GM23338 (cell line): ENCODE measurements around the gene LAX1. TPM values are rescaled to one million over a fixed set of nuclear protein-coding genes. Genes with fewer than 3 reads are reported as not detected.
A peak's percentile ranks its signal among the peaks of the same experiment; 100 is the strongest.
"Not testable (repeated sequence)": the region's sequence is repeated elsewhere in the genome, so short reads cannot be mapped to it uniquely, and the experiment has no call there.

Experiments
- ATAC-seq: fragments of 200-7000 bp; cut with Tn5 transposase; 3 replicates; pipeline ENCODE4 v1.9.1; 2020
- DNase-seq: peaks from one replicate; pipeline ENCODE4 v3.0.0-alpha.2; 2015; ENCODE audit warnings: low spot score
- H2AFZ ChIP-seq: fragments of 200-600 bp; sonication (generic); 2 replicates; pipeline ENCODE4 v1.8.0; 2016; ENCODE audit warnings: antibody characterized with exemption, mild to moderate bottlenecking, moderate library complexity
- H3F3A ChIP-seq: fragments of 200-600 bp; sonication (generic); replicated peaks from 2 replicates; pipeline ENCODE4 v1.8.0; 2017; ENCODE audit warnings: antibody characterized with exemption, mixed run types, low read depth
- H3K27ac ChIP-seq: fragments of 200-600 bp; sonication (generic); 2 replicates; pipeline ENCODE4 v1.6.1; 2016; ENCODE audit warnings: low read depth
- H3K27me3 ChIP-seq: fragments of 200-600 bp; sonication (generic); 2 replicates; pipeline ENCODE4 v1.8.0; 2016; ENCODE audit warnings: mild to moderate bottlenecking, mixed run types, moderate library complexity; ENCODE audit not compliant: insufficient read depth
- H3K36me3 ChIP-seq: fragments of 200-600 bp; sonication (generic); 2 replicates; pipeline ENCODE4 v1.8.0; 2016; ENCODE audit warnings: mild to moderate bottlenecking; ENCODE audit not compliant: insufficient read depth
- H3K4me1 ChIP-seq: fragments of 200-600 bp; sonication (generic); 2 replicates; pipeline ENCODE4 v1.8.0; 2016; ENCODE audit warnings: mild to moderate bottlenecking, moderate library complexity; ENCODE audit not compliant: insufficient read depth
- H3K4me2 ChIP-seq: fragments of 200-600 bp; sonication (generic); 2 replicates; pipeline ENCODE4 v1.7.1; 2017; ENCODE audit warnings: mixed run types
- H3K4me3 ChIP-seq: fragments of 200-600 bp; sonication (generic); 2 replicates; pipeline ENCODE4 v1.6.1; 2016; ENCODE audit warnings: mixed run types
- H3K79me2 ChIP-seq: fragments of 200-600 bp; sonication (generic); replicated peaks from 2 replicates; pipeline ENCODE4 v1.8.0; 2017; ENCODE audit warnings: mild to moderate bottlenecking; ENCODE audit not compliant: insufficient read depth
- H3K9me2 ChIP-seq: fragments of 200-600 bp; sonication (generic); 2 replicates; pipeline ENCODE4 v1.8.0; 2017; ENCODE audit not compliant: insufficient read depth
- H4K20me1 ChIP-seq: fragments of 200-600 bp; sonication (generic); replicated peaks from 2 replicates; pipeline ENCODE4 v1.8.0; 2017; ENCODE audit warnings: mild to moderate bottlenecking; ENCODE audit not compliant: insufficient read depth
- H3K27ac Mint-ChIP-seq: 2 replicates; pipeline ENCODE4 v1.8.0; 2020; ENCODE audit warnings: inconsistent platforms, mild to moderate bottlenecking, moderate library complexity, mixed read lengths
- H3K27me3 Mint-ChIP-seq: 3 replicates; pipeline ENCODE4 v1.8.0; 2022; ENCODE audit warnings: low read depth, mild to moderate bottlenecking, moderate library complexity, mixed read lengths, inconsistent platforms; ENCODE audit not compliant: insufficient read depth, poor library complexity
- H3K36me3 Mint-ChIP-seq: 3 replicates; pipeline ENCODE4 v1.8.0; 2021; ENCODE audit warnings: low read depth, mild to moderate bottlenecking, inconsistent platforms, moderate library complexity, mixed read lengths
- H3K4me1 Mint-ChIP-seq: 3 replicates; pipeline ENCODE4 v1.8.0; 2020; ENCODE audit warnings: mild to moderate bottlenecking, inconsistent platforms, mixed read lengths
- H3K4me3 Mint-ChIP-seq: 3 replicates; pipeline ENCODE4 v1.8.0; 2021; ENCODE audit warnings: moderate library complexity, mild to moderate bottlenecking, inconsistent platforms, mixed read lengths
- H3K9me3 Mint-ChIP-seq: 3 replicates; pipeline ENCODE4 v1.8.0; 2020; ENCODE audit warnings: moderate library complexity, mild to moderate bottlenecking, inconsistent platforms, mixed read lengths
- CREB1 ChIP-seq: fragments of 250-450 bp; sonication (Bioruptor Pico); IDR thresholded peaks from 2 replicates; pipeline ENCODE4 v1.5.0; 2020; ENCODE audit warnings: low read depth, mild to moderate bottlenecking, moderate library complexity
- CTCF ChIP-seq, 2 experiments: fragments of 200-600 bp in 1 of 2; sonication (generic) in 1 of 2; conservative IDR thresholded peaks; 2 replicates each; pipeline versions ENCODE4 v1.5.1 to v1.6.1; 2016 to 2017; ENCODE audit warnings: antibody characterized with exemption in 2 of 2, low read depth in 2 of 2, mild to moderate bottlenecking in 2 of 2, moderate library complexity in 1 of 2
- EZH2 ChIP-seq: fragments of 200-600 bp; sonication (generic); IDR thresholded peaks from one replicate; pipeline ENCODE4 v1.8.0; 2017; ENCODE audit warnings: antibody characterized with exemption, mild to moderate bottlenecking, low read depth; ENCODE audit not compliant: unreplicated experiment
- JUNB ChIP-seq: IDR thresholded peaks from one replicate; pipeline ENCODE4 v1.6.1; 2016; ENCODE audit warnings: antibody characterized with exemption; ENCODE audit not compliant: unreplicated experiment
- NANOG ChIP-seq: IDR thresholded peaks from 2 replicates; pipeline ENCODE4 v1.6.1; 2016; ENCODE audit warnings: antibody characterized with exemption, borderline replicate concordance
- REST ChIP-seq: IDR thresholded peaks from one replicate; pipeline ENCODE4 v1.6.1; 2018; ENCODE audit warnings: antibody characterized with exemption; ENCODE audit not compliant: unreplicated experiment
- STAT1 ChIP-seq: IDR thresholded peaks from one replicate; pipeline ENCODE4 v1.6.1; 2016; ENCODE audit warnings: antibody characterized with exemption; ENCODE audit not compliant: unreplicated experiment
- ZNF114 ChIP-seq: fragments of 250-450 bp; sonication (Bioruptor Pico); IDR thresholded peaks from 2 replicates; pipeline ENCODE4 v1.5.0; 2020; ENCODE audit warnings: mild to moderate bottlenecking, moderate library complexity
- ZNF331 ChIP-seq: fragments of 250-450 bp; sonication (Bioruptor Pico); IDR thresholded peaks from 2 replicates; pipeline ENCODE4 v1.5.0; 2020; ENCODE audit warnings: low read depth, mild to moderate bottlenecking, moderate library complexity
- ZNF462 ChIP-seq: fragments of 250-450 bp; sonication (Bioruptor Pico); IDR thresholded peaks from 2 replicates; pipeline ENCODE4 v1.5.0; 2020; ENCODE audit warnings: mild to moderate bottlenecking, moderate library complexity
- polyA plus RNA-seq: library from polyadenylated mRNA; unstranded; fragments of >200 nt; fragmentation: Nextera tagmentation; extraction: Ambion mirVana; gene quantifications from 2 replicates; pipeline ENCODE4 v1.2.1, GENCODE V29; 2016
- total RNA-seq: library from RNA; depleted of rRNA; stranded (reverse); fragments of >200 nt; shearing (Covaris generic); gene quantifications from 2 replicates; pipeline ENCODE4 v1.2.3, GENCODE V29; 2014

Gene LAX1
- total and polyA plus RNA-seq, 2 experiments from 2014 or later: not detected

GRCh38 chr1:203793561-203793960 is 28.6 kb downstream of the LAX1 start:
- not testable (repeated sequence) for H3K27ac ChIP-seq, H3K27ac Mint-ChIP-seq, H3K4me3 ChIP-seq, H3K9me2 ChIP-seq, H3K27me3 ChIP-seq, DNase-seq, H4K20me1 ChIP-seq, H3K4me2 ChIP-seq, H3K4me3 Mint-ChIP-seq, ATAC-seq, H2AFZ ChIP-seq
- Histone ChIP-seq H3F3A (peaks cover 12% of the 10 kb centered on the region), H3K4me1 (peaks cover 27% of the 10 kb centered on the region), H3K36me3 (peaks cover 16% of the 10 kb centered on the region; the same call in 1 of the 2 replicates), H3K79me2 (peaks cover 25% of the 10 kb centered on the region)
- Mint-ChIP-seq H3K9me3 (peaks cover 24% of the 10 kb centered on the region), H3K4me1 (peaks cover 46% of the 10 kb centered on the region), H3K27me3 (peaks cover 16% of the 10 kb centered on the region), H3K36me3 (peaks cover 25% of the 10 kb centered on the region)

- Mint-ChIP-seq H3K4me3 (peak overlapping the region; percentile 94), H3K27me3 (peaks cover 13% of the 10 kb centered on the region), H3K4me1 (peaks cover 47% of the 10 kb centered on the region), H3K36me3 (peaks cover 39% of the 10 kb centered on the region), H3K27ac (peak overlapping the region; percentile 99), H3K9me3 (peaks cover 30% of the 10 kb centered on the region)
- Histone ChIP-seq H3K4me1 (peaks cover 17% of the 10 kb centered on the region), H3K9me2 (peaks cover 13% of the 10 kb centered on the region), H4K20me1 (peaks cover 11% of the 10 kb centered on the region; the same call in 1 of the 2 replicates), H3K79me2 (peaks cover 39% of the 10 kb centered on the region), H2AFZ (peak overlapping the region; percentile 0; the same call in 1 of the 2 replicates), H3F3A (peaks cover 12% of the 10 kb centered on the region), H3K4me3 (peak overlapping the region; percentile 73), H3K4me2 (peak overlapping the region; percentile 57), H3K27ac (peak overlapping the region; percentile 30), H3K36me3 (peaks cover 16% of the 10 kb centered on the region; the same call in 1 of the 2 replicates), H3K27me3 (no peaks in the 10 kb centered on the region)
- ATAC-seq (no peak), DNase-seq (no peak)
- TF ChIP-seq JUNB: no peak
- no peak for TF ChIP-seq REST
- TF ChIP-seq STAT1: no peak
- no peak for TF ChIP-seq ZNF331 (CRISPR knock-in tag)
- TF ChIP-seq ZNF114: no peak
- TF ChIP-seq EZH2: no peak
- TF ChIP-seq NANOG: no peak
- TF ChIP-seq CREB1: no peak
- no peak for TF ChIP-seq CTCF (conservative IDR thresholded peaks at IDR 0.05; ENCODE audit: low read depth in 2 of 2)
- no peak for TF ChIP-seq ZNF462 (CRISPR knock-in tag)
Measured at GRCh38 chr1:203794764-203795440, 29.9 kb downstream of the LAX1 start.
